Esophagus muscularis mucosa (tissue), 3 donors: Measurements from ENCODE around the gene ERBB2.

Source experiments
- POLR2AphosphoS5 ChIP-seq, 2 donors: sonication (generic); formaldehyde crosslinking; IDR thresholded peaks; one replicate each; pipeline ENCODE4 v1.6.1; 2017; ENCODE audit warnings: antibody characterized with exemption in 2 of 2
- TF ChIP-seq, protein P1 (sequence below), 3 experiments: fragments of 200-600 bp in 2 of 3; fragments of 450-650 bp in 1 of 3; sonication (generic) in 2 of 3; IDR thresholded peaks; one replicate each; pipeline ENCODE4 v1.5.1; 2017 to 2019; ENCODE audit warnings: antibody characterized with exemption in 3 of 3, mild to moderate bottlenecking in 2 of 3, moderate library complexity in 1 of 3

DNA sequence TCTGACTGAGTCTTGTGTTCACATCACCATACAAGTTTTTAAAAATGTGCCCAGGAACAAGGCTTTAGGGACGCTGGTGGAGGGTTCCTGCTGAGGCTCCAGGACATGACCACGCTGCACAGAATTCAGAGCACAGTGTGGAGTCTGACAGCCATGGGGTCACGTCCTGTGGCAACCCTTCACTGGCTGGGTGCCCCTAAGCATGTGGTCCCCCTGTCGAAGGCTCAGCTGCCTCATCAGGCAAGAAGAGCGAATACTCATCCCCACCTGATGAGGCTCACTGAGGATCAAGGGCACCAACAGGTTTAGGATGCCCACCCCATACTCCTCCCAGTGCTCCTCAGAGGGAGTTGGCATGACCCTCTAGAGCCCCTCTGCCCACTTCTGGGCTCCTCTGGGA lies 25.7 kb upstream of the ERBB2 start:
- TF ChIP-seq, protein P1, sequence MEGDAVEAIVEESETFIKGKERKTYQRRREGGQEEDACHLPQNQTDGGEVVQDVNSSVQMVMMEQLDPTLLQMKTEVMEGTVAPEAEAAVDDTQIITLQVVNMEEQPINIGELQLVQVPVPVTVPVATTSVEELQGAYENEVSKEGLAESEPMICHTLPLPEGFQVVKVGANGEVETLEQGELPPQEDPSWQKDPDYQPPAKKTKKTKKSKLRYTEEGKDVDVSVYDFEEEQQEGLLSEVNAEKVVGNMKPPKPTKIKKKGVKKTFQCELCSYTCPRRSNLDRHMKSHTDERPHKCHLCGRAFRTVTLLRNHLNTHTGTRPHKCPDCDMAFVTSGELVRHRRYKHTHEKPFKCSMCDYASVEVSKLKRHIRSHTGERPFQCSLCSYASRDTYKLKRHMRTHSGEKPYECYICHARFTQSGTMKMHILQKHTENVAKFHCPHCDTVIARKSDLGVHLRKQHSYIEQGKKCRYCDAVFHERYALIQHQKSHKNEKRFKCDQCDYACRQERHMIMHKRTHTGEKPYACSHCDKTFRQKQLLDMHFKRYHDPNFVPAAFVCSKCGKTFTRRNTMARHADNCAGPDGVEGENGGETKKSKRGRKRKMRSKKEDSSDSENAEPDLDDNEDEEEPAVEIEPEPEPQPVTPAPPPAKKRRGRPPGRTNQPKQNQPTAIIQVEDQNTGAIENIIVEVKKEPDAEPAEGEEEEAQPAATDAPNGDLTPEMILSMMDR (IDR thresholded peaks at IDR 0.05): no peak
- TF ChIP-seq POLR2AphosphoS5 (IDR thresholded peaks at IDR 0.05): no peak
